PC-3 (cell line): Measurements from ENCODE around the gene PTPRN2.

Source experiments
- CTCF ChIP-seq: fragments of 300-600 bp; sonication (generic); conservative IDR thresholded peaks from 2 replicates; pipeline ENCODE4 v1.5.1; 2017; ENCODE audit warnings: antibody characterized with exemption, low read depth, mild to moderate bottlenecking, low read length
- EZH2 ChIP-seq: fragments of 300-600 bp; sonication (generic); IDR thresholded peaks from one replicate; pipeline ENCODE4 v1.6.1; 2017; ENCODE audit warnings: antibody characterized with exemption, mild to moderate bottlenecking, low read length; ENCODE audit not compliant: unreplicated experiment

GRCh38 chr7:157955348-157955999 is 632.1 kb downstream of the PTPRN2 start:
- TF ChIP-seq CTCF (no peak), EZH2 (no peak)
